ENCODE results near the gene EP400.

DNA sequence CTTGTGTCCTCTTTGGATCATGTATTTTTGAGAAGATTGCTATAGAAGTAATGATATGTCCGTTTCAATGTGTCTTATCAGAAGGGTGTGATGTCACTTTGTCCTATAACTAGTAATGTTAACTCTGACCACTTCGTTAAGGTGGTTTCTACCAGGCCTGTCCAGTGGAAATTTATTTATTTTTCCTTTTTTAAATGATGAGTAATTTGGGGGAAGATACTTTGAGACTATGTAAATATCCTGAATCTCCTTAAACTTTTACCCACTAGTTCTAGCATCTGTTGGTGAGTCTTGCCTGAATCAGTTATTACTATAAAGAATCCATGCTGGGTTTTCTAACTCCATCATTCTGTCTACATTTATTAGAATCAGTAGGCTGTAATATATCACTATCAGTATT, 15.3 kb downstream of the EP400 start:
- TF ChIP-seq, protein P1, sequence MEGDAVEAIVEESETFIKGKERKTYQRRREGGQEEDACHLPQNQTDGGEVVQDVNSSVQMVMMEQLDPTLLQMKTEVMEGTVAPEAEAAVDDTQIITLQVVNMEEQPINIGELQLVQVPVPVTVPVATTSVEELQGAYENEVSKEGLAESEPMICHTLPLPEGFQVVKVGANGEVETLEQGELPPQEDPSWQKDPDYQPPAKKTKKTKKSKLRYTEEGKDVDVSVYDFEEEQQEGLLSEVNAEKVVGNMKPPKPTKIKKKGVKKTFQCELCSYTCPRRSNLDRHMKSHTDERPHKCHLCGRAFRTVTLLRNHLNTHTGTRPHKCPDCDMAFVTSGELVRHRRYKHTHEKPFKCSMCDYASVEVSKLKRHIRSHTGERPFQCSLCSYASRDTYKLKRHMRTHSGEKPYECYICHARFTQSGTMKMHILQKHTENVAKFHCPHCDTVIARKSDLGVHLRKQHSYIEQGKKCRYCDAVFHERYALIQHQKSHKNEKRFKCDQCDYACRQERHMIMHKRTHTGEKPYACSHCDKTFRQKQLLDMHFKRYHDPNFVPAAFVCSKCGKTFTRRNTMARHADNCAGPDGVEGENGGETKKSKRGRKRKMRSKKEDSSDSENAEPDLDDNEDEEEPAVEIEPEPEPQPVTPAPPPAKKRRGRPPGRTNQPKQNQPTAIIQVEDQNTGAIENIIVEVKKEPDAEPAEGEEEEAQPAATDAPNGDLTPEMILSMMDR (IDR thresholded peaks at IDR 0.05) = no peak
- TF ChIP-seq POLR2A (IDR thresholded peaks at IDR 0.05) = no peak
